Glomerular visceral epithelial cell (primary cell): ENCODE data around the gene MOV10L1.

Experiments
- DNase-seq: peaks from one replicate; pipeline ENCODE4 v3.0.0-alpha.2; 2016; ENCODE audit errors: extremely low spot score

MOV10L1 gene

DNA sequence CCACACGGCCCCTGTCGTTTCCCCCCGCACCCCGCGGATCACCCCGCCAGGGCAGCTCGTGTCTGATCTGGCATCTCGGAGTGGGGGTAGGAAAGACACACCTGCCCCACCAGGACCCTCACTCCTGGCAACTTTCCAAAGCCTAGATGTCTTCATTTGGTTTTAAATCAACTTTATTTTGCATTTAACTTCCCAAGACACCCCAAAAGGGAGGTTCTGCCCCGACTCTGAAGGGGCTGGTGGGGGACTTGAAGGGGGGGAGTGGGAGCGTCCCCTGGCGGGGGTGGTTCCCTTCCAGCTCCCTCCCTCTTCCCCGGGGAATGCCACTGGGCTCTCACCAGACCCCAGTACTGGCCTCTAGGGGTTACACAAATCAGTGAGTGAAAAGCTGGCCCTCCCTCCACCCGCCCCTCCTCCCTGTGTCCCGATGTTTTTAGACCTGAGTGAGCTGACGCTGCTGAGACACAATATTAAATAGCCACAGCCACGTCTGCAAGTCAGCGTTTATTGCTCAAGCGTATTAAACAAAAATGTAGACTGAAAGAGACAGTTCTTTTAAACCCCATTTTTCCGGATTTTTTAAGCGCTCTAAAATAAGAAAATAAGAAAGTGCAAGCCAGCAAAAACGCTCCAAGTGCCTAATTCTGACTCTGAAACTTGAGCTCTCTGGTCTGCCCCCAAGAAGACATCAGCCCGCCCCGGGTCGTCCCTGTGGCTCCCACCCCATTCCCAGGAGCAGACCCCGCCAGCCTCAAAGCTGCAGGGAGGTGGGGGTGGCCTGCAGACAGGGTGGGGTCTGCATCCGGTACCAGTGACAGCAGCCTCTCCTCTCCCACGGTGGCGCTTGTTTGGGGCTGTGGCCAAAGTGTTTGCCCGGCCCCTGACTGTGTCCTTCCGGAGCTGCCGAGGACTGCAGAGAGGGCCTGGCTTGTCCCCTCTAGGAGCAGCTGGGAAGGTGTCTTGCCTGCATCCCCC lies 30.6 kb upstream of the MOV10L1 start:
- DNase-seq = no peak

DNA sequence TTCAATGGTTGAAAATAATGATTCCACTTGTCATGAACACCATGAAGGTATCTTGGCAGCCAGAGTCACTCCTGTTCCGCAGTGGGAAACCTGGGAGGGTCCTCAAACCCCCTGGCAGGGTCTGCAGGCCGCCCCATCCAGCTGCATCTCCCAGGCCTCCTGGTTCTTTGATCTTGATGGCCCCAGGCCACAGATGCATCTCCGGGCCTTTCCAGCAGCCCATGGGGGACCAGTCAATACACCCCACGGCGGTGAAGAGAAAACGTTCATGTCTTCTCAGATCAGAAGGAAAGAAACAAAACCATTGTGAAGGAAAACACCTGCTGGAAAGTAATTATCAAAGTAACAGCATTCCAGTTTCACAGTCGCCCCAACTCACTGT lies 29.9 kb upstream of the MOV10L1 start:
- DNase-seq = no peak

DNA sequence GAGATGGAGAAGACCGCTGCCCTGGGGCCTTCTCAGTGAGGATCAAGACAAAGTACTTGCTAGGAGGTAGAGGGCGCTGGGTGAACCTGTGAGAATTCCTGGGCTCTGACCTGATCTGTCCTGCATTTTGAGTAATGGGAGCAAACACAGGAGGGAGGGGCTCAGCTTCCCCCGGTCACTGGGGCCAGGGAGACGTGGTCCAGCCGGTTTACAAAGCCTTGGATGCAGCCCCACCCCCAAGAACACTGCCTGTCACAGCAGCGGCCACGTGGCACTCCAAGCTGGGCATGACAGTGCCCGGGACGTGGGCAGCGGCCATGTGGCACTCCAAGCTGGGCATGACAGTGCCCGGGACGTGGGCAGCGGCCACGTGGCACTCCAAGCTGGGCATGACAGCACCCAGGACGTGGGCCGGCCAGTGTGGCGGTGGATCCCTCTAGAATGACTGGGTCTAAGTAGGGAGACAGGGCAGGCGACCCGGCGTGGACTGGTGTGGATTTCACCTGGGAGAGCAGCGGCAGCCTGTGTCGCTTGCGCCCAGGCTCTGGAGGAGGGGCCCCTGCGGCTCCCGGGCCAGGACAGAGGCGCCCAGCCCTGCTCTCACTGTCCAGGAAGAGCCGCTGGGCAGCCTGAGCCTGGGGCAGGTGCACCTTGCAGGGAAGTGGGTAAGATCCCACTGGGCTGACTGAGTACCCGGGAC lies 29.2 kb upstream of the MOV10L1 start:
- DNase-seq = no peak

DNA sequence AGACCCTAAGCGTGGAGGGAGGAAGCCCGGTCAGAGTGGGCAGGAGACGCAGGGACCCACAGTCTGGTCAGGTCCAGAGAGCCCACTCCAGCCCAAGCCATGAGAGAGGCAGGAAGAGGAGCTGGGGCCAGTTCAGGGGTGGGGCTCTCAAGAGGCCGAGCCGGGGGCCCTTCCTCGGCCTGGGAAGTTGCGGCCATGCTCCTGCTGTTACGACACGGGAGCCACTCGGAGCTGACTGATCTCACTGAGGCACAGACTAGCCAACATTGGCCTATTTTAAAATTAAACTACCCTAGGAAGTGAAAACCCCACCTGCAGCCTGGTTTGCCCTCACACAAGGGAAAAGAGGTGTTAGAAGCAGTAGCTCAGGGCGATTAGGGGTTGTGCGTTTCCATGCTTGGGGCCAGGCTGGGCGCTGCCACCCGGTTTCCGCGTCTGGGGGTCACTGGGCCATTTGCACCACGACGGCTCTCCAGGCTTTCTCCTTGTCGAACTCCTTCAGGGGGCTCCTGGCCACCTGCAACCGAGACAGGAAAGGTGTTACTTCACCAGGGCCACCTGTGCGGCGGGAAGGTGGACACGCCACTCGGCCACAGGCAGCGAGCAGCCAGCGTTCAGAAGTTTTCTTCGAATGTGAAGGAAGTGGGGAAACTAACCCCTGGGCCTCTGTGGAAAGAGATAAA lies 28.5 kb upstream of the MOV10L1 start:
- no peak for DNase-seq

DNA sequence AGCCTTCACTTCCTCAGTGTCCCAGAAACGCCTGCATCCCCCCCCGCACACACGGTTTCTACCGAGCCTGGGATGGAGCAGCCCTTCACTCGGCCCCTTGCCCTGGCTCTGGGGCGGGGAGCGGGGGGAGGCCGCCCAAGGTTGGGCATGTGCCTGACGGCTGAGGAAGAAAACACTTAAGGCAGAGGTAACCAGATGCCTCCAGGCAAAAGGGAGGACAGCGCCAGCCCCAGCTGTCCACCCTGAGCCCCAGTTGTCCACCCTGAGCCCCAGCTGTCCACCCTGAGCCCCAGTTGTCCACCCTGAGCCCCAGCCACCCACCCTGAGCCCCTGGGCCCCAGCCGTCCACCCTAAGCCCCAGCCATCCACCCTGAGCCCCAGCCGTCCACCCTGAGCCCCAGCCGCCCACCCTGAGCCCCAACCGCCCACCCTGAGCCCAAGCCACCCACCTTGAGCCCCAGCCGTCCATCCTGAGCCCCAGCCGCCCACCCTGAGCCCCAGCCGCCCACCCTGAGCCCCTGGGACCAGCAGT lies 27.9 kb upstream of the MOV10L1 start:
- no peak for DNase-seq

DNA sequence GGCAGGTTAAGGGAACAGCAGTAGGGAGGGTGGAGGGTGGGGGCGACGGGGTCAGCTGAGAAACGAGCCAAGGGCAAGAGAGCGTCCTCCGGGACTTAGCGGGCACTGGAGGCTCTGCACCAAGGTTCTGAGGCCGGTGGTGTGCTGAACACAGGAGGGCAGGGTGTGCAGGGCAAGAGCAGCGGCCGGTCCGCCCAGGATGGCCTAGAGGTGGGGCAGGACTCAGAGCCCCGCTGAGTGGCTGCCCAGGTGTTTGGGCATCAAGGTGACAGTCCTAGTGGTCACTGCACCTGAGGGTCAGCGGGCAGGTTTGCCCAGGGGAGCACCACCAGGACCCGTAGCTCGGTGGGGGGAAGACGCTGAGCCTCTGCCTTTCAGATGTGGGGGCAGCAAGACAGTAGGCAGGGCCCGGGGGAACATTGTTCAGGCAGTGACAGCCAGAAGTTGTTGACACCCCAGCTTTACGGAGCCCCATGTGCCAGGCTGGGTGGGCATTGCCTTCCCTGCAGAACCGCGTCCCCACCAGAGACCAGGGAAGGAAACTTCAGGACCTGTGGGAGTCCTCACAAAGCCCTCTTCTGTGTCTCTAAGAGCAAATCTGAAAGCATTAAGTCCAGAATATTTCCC lies 27.2 kb upstream of the MOV10L1 start:
- no peak for DNase-seq

DNA sequence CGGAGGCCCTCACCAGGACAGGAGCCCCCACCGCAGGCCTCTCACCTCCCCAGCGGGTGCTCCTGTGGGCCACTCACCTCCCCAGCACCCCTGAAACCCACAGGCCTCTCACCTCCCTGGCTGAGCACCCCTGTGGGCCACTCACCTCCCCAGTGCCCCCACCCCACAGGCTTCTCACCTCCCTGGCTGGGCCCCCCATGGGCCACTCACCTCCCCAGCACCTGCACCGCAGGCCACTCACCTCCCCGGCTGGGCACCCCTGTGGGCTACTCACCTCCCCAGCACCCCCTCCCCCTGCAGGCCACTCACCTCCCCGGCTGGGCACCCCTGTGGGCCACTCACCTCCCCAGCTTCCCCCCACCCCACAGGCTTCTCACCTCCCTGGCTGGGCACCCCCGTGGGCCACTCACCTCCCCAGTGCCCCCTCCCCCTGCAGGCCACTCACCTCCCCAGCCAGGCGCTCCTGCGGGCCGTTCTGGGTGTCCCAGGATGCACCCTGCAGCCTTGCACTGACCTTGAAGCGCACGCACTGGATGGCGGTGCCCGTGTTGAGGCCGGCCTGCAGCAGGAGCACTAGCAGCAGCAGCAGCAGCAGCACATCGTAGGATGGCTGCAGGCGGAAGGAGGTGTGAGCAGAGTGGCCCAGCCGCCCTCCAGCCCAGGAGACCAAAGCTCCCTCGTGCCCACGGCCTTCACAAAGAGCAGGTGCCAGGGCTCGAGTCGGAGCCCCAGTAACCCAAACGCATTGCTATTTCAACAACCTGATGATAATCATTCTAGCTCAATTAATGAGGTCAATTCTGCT lies 26.0 kb upstream of the MOV10L1 start:
- DNase-seq = no peak

DNA sequence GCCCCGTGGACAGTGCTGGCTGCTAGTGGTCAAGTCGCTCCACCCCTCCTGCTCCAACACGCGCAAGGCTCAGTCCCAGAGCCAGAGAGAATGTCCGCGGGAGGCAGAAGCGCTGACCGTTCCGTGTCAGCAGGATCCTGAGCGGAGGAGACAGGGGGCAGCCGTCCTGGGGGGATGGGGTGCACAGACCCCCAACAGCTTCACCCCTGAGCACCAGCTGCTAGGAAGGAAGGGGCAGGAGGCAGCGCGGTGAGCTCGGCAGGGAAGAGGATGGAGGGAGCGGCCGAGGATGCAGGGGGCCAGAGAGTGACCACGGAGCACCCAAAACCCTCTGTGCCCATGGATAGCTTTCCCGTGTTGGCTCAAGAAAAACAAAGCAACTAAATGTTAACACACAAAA lies 25.4 kb upstream of the MOV10L1 start:
- no peak for DNase-seq

DNA sequence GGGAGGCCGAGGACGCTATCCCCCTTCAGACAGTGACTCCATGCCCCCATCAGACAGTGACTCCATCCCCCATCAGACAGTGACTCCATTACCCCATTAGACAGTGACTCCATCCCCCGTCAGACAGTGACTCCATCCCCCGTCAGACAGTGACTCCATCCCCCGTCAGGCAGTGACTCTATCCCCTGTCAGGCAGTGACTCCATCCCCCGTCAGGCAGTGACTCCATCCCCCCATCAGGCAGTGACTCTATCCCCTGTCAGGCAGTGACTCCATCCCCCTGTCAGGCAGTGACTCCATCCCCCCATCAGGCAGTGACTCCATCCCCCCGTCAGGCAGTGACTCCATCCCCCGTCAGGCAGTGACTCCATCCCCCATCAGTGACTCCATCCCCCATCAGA lies 22.6 kb upstream of the MOV10L1 start:
- no peak for DNase-seq

DNA sequence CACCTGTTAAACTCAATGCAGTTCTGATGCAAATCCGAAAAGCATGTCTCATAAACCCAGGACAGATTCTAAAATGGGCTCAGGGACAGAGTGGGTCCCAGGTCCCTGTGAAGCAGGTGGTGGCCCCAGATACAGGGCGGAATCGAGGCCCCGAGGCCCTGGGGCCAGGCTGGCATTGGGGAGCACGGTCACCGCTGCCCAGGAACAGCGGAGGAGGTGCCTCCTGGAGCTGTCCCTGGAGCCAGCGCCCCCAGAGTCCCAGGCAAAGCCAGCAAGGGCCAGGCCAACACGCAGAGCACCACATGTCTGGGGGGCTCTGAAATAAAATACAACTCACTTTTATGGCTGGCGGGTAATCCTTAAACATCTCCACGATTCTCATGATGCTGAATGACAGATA lies 21.7 kb upstream of the MOV10L1 start:
- no peak for DNase-seq

DNA sequence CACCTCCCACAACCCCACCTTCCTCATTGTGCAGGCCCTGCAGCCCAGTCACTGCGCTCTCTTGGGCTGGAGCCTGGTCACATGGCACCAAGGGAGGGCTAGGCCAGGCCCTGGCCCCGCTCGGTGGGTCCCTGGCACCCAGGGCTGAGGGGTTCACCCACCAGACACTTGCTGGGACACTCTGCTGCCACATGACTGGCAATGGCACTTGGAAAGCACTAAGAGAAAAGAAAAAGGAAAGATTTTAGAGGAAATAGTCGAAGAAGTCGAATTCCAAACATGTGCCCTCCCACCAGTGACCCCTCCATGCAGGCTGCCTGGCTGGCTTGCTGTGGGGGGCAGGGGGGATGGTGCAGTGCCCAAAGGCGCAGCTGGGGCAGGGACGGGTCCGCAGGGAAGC lies 19.4 kb upstream of the MOV10L1 start:
- no peak for DNase-seq

DNA sequence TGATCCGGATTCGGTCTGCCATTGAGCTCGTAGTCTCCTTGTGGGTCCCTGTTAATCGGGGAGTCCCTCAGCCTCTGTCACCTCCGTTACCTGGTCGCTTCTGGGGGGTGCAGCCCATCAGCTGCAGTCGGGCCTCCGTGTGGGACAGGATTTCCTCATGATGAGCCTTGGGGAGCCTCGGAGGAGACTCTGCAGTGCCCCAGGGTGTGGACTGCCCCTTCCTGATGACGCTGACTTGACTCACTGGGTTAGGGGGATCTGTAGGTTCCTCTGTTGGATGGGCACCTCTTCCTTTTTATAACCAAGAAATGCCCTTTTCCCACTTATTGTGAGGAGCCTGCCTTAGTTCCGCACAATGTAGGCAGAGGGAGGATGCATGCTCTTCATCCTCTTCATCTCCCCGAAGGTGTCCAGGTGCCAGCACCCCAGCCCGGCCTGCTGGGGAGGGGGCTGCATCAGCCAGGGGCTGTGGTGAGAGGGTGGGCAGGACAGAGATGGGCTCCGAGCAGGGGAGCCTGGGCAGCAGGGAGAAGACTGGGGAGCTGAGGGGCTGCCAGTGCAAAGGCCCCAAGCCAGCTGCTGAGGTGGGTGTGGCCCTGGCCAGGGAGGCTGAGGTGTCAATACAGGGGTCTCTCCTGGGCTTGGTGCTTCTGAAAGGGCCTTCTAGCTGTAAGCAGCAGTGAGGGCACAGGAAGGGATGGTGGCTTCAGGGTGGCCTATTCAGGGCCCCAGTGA lies 18.2 kb upstream of the MOV10L1 start:
- DNase-seq = no peak

DNA sequence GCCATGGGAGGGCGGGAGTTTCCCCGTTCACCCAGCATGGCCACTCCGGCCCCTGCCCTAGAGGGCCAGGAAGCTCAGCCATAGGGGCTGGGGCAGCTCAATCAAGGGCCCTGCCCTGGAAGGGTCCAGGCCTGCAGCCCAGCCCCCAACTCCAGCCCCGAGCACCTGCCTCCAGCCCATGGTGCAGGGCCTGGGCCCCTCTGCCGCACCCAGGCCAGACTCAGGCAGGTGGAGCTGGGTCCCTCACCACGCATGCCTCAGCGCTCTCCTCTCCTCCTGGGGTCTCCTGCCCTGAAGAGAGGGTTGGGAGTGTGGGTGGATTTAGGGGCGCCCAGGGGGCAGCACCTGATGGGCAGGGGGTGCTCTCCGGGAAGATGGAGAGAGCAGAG lies 17.6 kb upstream of the MOV10L1 start:
- no peak for DNase-seq

DNA sequence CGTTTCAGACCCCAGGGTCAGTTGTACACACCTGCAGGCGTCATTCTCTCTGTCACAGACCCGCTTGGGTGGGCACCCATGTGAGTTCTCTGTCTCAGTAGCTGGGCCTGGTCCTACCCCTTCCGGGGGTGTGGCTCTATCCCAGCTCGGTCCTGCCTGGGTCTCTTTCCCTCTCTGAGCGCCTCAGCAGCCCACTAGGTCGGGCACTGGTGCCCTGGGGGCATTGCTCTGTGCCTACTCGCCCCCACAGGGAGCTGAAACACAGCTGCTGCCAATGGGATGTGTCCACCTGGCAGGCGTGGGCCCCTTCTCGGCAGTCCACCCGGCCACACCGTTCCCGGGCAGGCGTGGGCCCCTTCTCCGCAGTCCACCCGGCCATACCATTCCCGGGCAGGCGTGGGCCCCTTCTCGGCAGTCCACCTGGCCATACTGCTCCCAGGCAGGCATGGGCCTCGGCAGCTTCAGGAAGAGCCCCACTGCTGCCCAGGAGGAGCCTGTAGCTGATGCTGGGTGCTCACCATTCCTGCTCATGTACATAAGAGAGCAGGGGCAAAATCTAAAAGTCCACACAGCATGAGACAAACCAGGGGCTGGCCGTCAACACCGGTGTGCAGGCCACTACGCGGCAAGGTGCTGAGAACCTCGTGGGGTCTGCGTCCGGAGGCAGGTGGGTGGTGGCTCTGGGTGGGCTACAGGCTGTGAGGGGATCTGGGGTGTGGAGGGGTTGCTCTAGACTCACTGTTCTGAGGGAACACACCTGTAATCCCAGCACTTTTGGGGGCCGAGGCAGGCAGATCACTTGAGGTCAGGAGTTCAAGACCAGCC lies 16.9 kb upstream of the MOV10L1 start:
- DNase-seq = no peak

DNA sequence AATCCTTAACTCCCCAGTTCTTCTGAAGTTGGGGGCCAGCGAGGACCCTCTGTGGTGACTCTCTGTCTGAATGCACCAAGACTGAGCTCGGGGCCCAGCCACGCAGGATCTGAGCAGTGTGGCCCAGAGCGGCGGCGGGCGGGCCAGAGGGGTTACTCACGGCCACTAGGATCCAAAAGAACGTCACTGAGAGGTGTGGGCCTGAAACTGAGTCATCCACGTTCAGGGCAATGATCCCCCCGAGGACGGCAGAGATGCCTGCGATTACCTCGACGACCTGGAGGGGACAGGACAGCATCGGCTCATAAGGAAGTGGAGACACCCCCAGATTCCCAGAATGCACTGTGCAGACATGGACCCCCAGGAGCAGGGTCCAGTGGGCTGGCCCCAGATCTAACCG lies 15.8 kb upstream of the MOV10L1 start:
- DNase-seq = no peak

DNA sequence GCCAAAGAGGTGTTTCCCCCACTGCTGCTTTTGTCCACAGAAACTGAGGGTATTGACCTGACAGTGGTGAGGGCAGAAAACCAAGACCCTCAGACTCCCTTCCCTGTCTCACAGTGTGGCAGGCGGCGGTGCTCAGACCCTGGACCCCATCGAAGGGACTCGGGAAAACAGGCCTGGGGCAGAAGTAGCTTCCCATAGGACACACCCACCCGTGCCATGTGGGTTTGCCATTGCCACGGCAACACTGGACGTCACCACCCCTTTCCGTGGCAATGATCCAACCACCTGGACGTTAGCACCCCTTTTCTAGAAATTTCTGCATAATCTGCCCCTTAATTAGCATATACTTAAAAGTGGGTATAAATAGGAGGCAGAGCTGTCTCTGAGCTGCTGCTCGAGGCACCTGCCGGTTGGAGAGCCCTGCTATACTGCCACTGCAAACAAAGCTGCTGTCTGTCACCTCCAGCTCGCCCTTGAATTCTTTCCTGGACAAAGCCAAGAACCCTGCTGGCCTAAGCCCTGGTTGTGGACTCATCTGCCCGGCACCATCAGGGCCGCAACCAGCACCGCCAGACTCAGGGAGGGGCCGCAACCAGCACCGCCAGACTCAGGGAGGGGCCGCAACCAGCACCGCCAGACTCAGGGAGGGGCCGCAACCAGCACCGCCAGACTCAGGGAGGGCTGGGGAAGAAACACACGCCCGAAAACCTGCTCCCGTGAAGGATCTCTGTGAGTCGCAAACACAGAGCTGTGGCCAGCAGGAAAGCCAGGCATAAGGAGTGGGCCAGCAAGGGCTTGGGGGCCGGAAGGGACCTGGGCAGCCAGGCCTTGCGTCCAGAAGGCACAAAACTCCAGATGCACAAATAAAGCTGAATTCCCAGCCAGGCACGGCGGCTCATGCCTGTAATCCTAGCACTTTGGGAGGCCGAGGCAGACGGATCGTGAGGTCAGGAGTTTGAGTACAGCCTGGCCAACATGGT lies 15.0 kb upstream of the MOV10L1 start:
- no peak for DNase-seq

DNA sequence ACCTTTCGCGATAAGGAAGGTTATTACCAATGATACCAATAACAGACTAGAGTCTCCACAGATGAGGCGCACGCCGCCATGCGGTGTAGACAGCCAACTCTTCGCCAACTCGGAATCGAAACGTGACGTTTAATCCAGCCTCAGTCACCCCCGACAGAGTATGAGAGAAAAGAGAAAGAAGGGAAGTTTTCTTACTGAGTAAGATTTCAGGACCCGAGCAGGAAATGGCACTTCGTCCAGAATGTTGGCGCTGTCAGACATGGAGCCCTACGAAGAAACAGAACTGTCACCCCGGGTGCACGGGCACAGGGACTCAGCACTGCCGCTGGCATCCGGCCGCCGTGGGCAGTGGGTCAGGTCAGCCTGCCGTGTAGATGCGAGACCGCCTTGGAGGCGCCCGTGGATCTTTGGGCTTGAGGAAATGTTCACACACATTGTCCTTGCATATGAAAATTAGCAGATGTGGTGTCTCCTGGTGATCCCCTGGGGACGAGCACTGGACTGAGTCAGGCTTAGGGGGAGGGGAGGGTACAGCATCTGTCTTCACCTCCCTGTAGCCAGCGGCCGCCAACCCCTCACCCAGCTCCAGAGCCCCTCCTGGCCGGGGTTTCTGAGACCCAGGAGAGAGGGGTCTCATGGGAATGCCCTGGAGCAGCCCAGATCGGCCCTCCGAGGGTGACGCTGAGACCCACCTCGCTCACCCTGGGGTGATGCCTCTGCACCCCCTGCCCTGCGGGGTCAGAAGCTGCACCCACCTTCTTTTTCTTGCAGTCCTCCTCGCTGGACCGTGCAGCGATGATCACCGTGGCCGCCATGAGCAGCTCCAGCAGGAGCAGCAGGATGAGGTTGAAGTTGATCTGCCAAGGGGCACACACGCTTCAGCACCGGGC lies 12.9 kb upstream of the MOV10L1 start:
- no peak for DNase-seq
